ENCODE data around the gene ZMYM4.
"Not testable (repeated sequence)": the region's sequence is repeated elsewhere in the genome, so short reads cannot be mapped to it uniquely, and the experiment has no call there.

Gene ZMYM4

GRCh38 chr1:35460796-35461195, 192.3 kb downstream of the ZMYM4 start:
- FAIRE-seq: no peak

GRCh38 chr1:35461966-35462651, 193.6 kb downstream of the ZMYM4 start:
- FAIRE-seq: no peak

GRCh38 chr1:35463232-35463631, 194.7 kb downstream of the ZMYM4 start:
- no peak for FAIRE-seq

DNA sequence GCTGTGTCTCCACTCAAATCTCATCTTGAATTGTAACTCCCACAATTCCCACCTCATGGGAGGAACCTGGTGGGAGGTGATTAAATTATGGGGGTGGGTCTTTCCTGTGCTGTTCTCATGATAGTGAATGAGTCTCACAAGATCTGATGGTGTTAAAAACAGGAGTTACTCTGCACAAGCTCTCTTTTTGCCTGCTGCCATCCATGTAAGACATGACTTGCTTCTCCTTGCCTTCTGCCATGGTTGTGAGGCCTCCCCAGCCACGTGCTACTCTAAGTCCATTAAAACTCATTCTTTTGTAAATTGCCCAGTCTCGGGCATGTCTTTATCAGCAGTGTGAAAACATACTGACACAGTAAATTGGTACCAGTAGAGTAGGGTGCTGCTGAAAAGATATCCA, 195.2 kb downstream of the ZMYM4 start:
- not testable (repeated sequence) for FAIRE-seq

DNA sequence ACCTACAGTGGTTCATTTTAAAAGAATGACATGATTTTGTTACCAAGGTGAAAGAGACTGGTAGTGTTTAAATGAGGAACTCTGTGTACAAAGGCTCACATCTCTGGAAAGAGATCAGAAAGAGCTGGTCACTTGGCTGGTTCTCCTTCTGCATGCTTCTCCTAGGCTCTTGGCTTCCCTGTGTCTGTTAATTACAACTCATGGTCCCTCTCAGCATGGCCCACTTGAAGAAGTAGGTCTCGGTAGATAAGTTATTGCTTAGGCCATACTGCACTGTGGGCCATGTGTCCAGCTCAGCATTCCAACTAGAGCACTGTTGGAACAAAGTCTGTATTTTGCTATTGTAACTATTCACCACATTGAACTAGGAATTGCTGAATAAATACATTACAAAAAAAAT, 197.6 kb downstream of the ZMYM4 start:
- no peak for FAIRE-seq

- no peak for FAIRE-seq
These were observed 202.6 kb downstream of the ZMYM4 start for GRCh38 chr1:35470977-35471613.
